Measurements from ENCODE around the gene BCAT1.

The BCAT1 gene

GRCh38 chr12:24900196-24900595, 48.7 kb downstream of the BCAT1 start:
- peak overlapping the region; percentile 65 for H3K27ac ChIP-seq
- H3K4me1 ChIP-seq (ENCODE audit: control insufficient read depth in 1 of 2, insufficient read depth in 1 of 2, low read depth in 1 of 2, low read length in 1 of 2), result peaks cover 57 to 59% of the 10 kb centered on the region in 2 experiments
- no peak for TF ChIP-seq CTCF (IDR thresholded peaks at IDR 0.05)

DNA sequence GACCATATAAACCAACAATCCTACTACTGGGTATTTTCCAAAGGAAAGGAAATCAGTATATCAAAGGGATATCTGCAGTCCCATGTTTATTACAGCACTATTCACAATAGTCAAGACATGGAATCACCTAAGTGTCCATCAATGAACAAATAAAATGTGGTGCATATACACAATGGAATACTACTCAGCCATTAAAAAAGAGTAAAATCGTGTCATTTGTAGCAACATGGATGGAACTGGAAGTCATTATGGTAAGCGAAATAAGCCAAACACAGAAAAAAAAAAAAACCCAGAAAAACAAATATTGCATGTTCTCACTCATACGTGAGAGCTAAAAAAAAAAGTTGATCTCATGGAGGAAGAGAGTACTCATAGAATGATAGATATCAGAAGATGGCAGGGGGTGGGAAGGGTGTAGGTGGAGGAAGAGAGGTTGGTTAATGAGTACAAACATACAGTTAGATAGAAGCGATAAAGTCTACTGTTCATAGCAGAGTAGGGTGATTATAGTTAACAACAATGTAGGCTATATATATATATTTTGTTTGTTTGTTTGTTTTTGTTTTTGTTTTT, 49.3 kb downstream of the BCAT1 start:
- Histone ChIP-seq H3K36me3 (no peaks in the 10 kb centered on the region), H3K27ac (no peak overlapping the region), H3K4me1 (ENCODE audit: control insufficient read depth in 1 of 2, insufficient read depth in 1 of 2, low read depth in 1 of 2, low read length in 1 of 2) (peaks cover 57 to 59% of the 10 kb centered on the region in 2 experiments), H3K27me3 (peaks cover 34% of the 10 kb centered on the region), H3K4me3 (ENCODE audit: low read depth in 1 of 2, low read length in 1 of 2) (no peak overlapping the region), H3K9me3 (no peaks in the 10 kb centered on the region)
- no peak for TF ChIP-seq CTCF (IDR thresholded peaks at IDR 0.05)

More at GRCh38 chr12:24900196-24900595, 48.7 kb downstream of the BCAT1 start:
- H3K9me3 ChIP-seq, result no peaks in the 10 kb centered on the region
- no peak overlapping the region for H3K4me3 ChIP-seq (ENCODE audit: low read depth in 1 of 2, low read length in 1 of 2)
- no peaks in the 10 kb centered on the region for H3K36me3 ChIP-seq
- H3K27me3 ChIP-seq, result peaks cover 41% of the 10 kb centered on the region

- H3K27me3 ChIP-seq, result peaks cover 25% of the 10 kb centered on the region
- H3K27ac ChIP-seq, result peak overlapping the region; percentile 69
- H3K9me3 ChIP-seq, result no peaks in the 10 kb centered on the region
- H3K4me1 ChIP-seq (ENCODE audit: control insufficient read depth in 1 of 2, insufficient read depth in 1 of 2, low read depth in 1 of 2, low read length in 1 of 2), result peaks cover 52 to 56% of the 10 kb centered on the region in 2 experiments
- no peak overlapping the region for H3K4me3 ChIP-seq (ENCODE audit: low read depth in 1 of 2, low read length in 1 of 2)
- TF ChIP-seq CTCF (IDR thresholded peaks at IDR 0.05), result no peak
- H3K36me3 ChIP-seq, result no peaks in the 10 kb centered on the region
These were observed 50.3 kb downstream of the BCAT1 start for GRCh38 chr12:24898606-24899005.

DNA sequence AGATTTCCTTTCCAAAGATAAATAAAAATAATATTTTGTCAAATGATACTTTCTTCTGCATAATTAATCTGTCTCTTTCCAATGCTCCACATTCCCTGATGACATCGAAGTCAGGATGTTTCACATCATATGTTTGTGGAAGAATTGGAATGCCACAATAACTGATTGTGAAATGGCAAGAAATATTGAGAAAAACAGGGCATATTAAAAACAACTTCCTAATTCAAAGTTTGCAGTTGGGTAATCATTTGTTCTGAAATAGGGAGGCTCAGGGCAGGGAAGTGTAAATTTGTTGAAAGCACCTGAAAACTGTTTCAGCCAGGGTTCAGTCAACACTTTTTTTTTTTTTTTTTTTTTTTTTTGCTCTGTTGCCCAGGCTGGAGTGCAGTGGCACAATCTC, 50.7 kb downstream of the BCAT1 start:
- peak overlapping the region; percentile 69 for H3K27ac ChIP-seq
- no peaks in the 10 kb centered on the region for H3K9me3 ChIP-seq
- peaks cover 20% of the 10 kb centered on the region for H3K27me3 ChIP-seq
- no peak for TF ChIP-seq CTCF (IDR thresholded peaks at IDR 0.05)
- H3K4me3 ChIP-seq (ENCODE audit: low read depth in 1 of 2, low read length in 1 of 2), result no peak overlapping the region
- H3K36me3 ChIP-seq, result no peaks in the 10 kb centered on the region
- peaks cover 48 to 52% of the 10 kb centered on the region in 2 experiments for H3K4me1 ChIP-seq (ENCODE audit: control insufficient read depth in 1 of 2, insufficient read depth in 1 of 2, low read depth in 1 of 2, low read length in 1 of 2)

DNA sequence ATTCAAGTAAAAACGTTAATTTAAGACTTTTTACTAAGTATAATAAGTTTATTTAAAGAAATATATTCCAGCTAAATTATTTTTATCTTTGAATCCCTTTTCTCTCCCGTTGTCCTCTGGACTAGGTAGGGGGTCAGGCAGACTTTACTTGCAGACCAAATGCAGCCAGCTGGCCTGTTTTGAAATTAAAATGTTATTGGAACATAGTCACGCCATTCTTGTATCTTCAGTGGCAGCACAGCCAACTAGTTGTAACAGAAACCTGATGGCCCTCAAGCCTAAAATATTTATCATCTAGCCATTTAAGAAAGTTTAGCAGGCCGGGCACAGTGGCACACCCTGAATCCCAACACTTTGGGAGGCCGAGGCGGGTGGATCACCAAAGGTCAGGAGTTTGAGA, 52.7 kb downstream of the BCAT1 start:
- H3K27ac ChIP-seq, result no peak overlapping the region
- no peaks in the 10 kb centered on the region for H3K9me3 ChIP-seq
- no peaks in the 10 kb centered on the region for H3K36me3 ChIP-seq
- no peak for TF ChIP-seq CTCF (IDR thresholded peaks at IDR 0.05)
- H3K27me3 ChIP-seq, result peaks cover under 1% of the 10 kb centered on the region
- peaks cover 28 to 32% of the 10 kb centered on the region in 2 experiments for H3K4me1 ChIP-seq (ENCODE audit: control insufficient read depth in 1 of 2, insufficient read depth in 1 of 2, low read depth in 1 of 2, low read length in 1 of 2)
- H3K4me3 ChIP-seq (ENCODE audit: low read depth in 1 of 2, low read length in 1 of 2), result no peak overlapping the region

Data from neutrophil (primary cell).